AG09319 (cell line): ENCODE data around the gene SAMD14.

Experiments
- DNase-seq: peaks from one replicate; pipeline ENCODE4 v3.0.0-alpha.2; 2010; ENCODE audit warnings: low read depth; ENCODE audit errors: extremely low read depth
- TF ChIP-seq, protein P1 (sequence below): IDR thresholded peaks from 2 replicates; pipeline ENCODE4 v1.5.1; 2011; ENCODE audit warnings: low read depth, mild to moderate bottlenecking, inconsistent platforms, low read length, moderate library complexity

The SAMD14 gene

GRCh38 chr17:50108556-50108955 is 21.4 kb downstream of the SAMD14 start:
- TF ChIP-seq, protein P1, sequence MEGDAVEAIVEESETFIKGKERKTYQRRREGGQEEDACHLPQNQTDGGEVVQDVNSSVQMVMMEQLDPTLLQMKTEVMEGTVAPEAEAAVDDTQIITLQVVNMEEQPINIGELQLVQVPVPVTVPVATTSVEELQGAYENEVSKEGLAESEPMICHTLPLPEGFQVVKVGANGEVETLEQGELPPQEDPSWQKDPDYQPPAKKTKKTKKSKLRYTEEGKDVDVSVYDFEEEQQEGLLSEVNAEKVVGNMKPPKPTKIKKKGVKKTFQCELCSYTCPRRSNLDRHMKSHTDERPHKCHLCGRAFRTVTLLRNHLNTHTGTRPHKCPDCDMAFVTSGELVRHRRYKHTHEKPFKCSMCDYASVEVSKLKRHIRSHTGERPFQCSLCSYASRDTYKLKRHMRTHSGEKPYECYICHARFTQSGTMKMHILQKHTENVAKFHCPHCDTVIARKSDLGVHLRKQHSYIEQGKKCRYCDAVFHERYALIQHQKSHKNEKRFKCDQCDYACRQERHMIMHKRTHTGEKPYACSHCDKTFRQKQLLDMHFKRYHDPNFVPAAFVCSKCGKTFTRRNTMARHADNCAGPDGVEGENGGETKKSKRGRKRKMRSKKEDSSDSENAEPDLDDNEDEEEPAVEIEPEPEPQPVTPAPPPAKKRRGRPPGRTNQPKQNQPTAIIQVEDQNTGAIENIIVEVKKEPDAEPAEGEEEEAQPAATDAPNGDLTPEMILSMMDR, result no peak
- no peak for DNase-seq

- TF ChIP-seq, protein P1, result no peak
- no peak for DNase-seq
Measured at GRCh38 chr17:50107790-50108414, 22.1 kb downstream of the SAMD14 start.

DNA sequence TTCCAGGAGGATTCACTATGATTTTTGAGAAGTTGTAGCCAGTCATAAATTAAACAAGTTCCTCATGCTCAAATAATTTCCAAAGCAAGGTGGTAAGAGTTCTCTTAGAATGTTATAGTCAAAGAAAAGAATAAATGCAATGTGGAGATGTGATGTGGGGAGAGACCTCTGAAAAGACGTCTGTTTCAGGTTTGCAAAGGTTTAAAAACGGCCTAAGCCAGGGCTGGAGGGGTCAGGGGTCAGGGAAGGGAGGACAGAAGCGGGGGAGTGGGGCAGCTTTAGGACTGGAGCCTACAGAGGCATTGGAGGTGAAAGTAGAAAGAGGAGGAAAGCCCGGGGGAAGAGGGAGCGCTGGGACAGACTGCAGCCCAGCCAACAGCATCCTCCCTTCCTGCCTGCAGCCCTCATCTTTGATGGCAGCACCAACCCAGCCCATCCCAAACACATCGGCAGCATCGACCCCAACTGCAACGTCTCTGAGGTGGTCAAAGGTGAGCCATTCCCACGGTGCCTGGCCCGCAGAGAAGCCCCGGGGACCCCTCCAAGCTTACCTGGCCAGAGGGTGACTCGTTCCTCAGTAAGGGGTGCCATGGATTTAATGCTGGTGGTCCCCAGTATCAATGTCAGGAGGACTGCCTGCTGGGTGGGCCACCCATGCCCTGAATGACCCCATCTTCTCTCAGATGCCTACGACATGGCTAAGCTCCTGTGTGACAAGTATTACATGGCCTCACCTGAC is 23.4 kb downstream of the SAMD14 start:
- TF ChIP-seq, protein P1, result no peak
- no peak for DNase-seq

GRCh38 chr17:50105811-50106210 is 24.1 kb downstream of the SAMD14 start:
- TF ChIP-seq, protein P1, result no peak
- no peak for DNase-seq

- TF ChIP-seq, protein P1, result no peak
- DNase-seq, result no peak
Measured at GRCh38 chr17:50103941-50104340, 26.0 kb downstream of the SAMD14 start.

- TF ChIP-seq, protein P1, result no peak
- no peak for DNase-seq
Measured at GRCh38 chr17:50103252-50103651, 26.7 kb downstream of the SAMD14 start.
